Measurements from ENCODE around the gene RAX2. TPM values are rescaled to one million over a fixed set of nuclear protein-coding genes. Genes with fewer than 3 reads are reported as not detected.

Gene RAX2
- total RNA-seq, 1 donor from 2014 or later, result not detected

- TF ChIP-seq CTCF (IDR thresholded peaks at IDR 0.05), result no peak
- DNase-seq, result no peak
- Histone ChIP-seq H3K27ac (no peak overlapping the region), H3K4me3 (no peak overlapping the region), H3K4me1 (peaks cover 11% of the 10 kb centered on the region), H3K27me3 (ENCODE audit: low read depth) (peaks cover 19% of the 10 kb centered on the region), H3K36me3 (no peaks in the 10 kb centered on the region), H3K9me3 (no peaks in the 10 kb centered on the region)
- ATAC-seq, result no peak
- intact Hi-C loops (cut with DNase I), result no loop called here
These were observed 33.8 kb upstream of the RAX2 start for GRCh38 chr19:3805859-3806258.

- peaks cover 16% of the 10 kb centered on the region for H3K4me1 ChIP-seq
- no peak overlapping the region for H3K27ac ChIP-seq
- no peaks in the 10 kb centered on the region for H3K36me3 ChIP-seq
- intact Hi-C loops (cut with DNase I), result no loop called here
- no peak overlapping the region for H3K4me3 ChIP-seq
- DNase-seq (no peak), ATAC-seq (no peak)
- H3K9me3 ChIP-seq, result no peaks in the 10 kb centered on the region
- no peak for TF ChIP-seq CTCF (IDR thresholded peaks at IDR 0.05)
- peaks cover 24% of the 10 kb centered on the region for H3K27me3 ChIP-seq (ENCODE audit: low read depth)
These were observed 32.4 kb upstream of the RAX2 start for GRCh38 chr19:3804429-3804828.

- Histone ChIP-seq H3K4me1 (peaks cover 16% of the 10 kb centered on the region), H3K27ac (no peak overlapping the region), H3K27me3 (ENCODE audit: low read depth) (peaks cover 26% of the 10 kb centered on the region), H3K9me3 (no peaks in the 10 kb centered on the region), H3K4me3 (no peak overlapping the region), H3K36me3 (no peaks in the 10 kb centered on the region)
- DNase-seq (no peak), ATAC-seq (no peak)
- intact Hi-C loops (cut with DNase I), result no loop called here
- TF ChIP-seq CTCF (IDR thresholded peaks at IDR 0.05), result no peak
These were observed 32.0 kb upstream of the RAX2 start for GRCh38 chr19:3803986-3804385.

- TF ChIP-seq CTCF (IDR thresholded peaks at IDR 0.05), result no peak
- H3K27ac ChIP-seq, result no peak overlapping the region
- no peak overlapping the region for H3K4me3 ChIP-seq
- intact Hi-C loops (cut with DNase I), result no loop called here
- peaks cover 29% of the 10 kb centered on the region for H3K27me3 ChIP-seq (ENCODE audit: low read depth)
- no peaks in the 10 kb centered on the region for H3K9me3 ChIP-seq
- ATAC-seq, result no peak
- H3K36me3 ChIP-seq, result no peaks in the 10 kb centered on the region
- peaks cover 16% of the 10 kb centered on the region for H3K4me1 ChIP-seq
- DNase-seq, result no peak
These were observed 31.3 kb upstream of the RAX2 start for GRCh38 chr19:3803114-3803888.

- H3K9me3 ChIP-seq, result peaks cover 4% of the 10 kb centered on the region
- TF ChIP-seq CTCF (IDR thresholded peaks at IDR 0.05), result peak; percentile 20
- ATAC-seq (peak in 1 of 2 donors; percentile 54), DNase-seq (peak; percentile 66)
- intact Hi-C loops (cut with DNase I), result no loop called here
- peak overlapping the region; percentile 33 for H3K4me3 ChIP-seq
- no peaks in the 10 kb centered on the region for H3K36me3 ChIP-seq
- H3K27ac ChIP-seq, result peak overlapping the region; percentile 11
- H3K27me3 ChIP-seq (ENCODE audit: low read depth), result peaks cover 29% of the 10 kb centered on the region
- peaks cover 16% of the 10 kb centered on the region for H3K4me1 ChIP-seq
These were observed 29.5 kb upstream of the RAX2 start for GRCh38 chr19:3801412-3802096.

Data from lower lobe of right lung (tissue), 2 donors.